Sigmoid colon (tissue), 4 donors: Measurements from ENCODE around the gene SPTBN4.

ENCODE experiments used
- CTCF ChIP-seq, 4 experiments: fragments of 450-650 bp in 3 of 4; fragments of 200-600 bp in 1 of 4; IDR thresholded peaks; one replicate each; pipeline ENCODE4 v1.5.1; 2016 to 2019; ENCODE audit warnings: antibody characterized with exemption in 4 of 4, mild to moderate bottlenecking in 3 of 4, moderate library complexity in 2 of 4
- POLR2AphosphoS5 ChIP-seq, 4 donors: sonication (generic); formaldehyde crosslinking; IDR thresholded peaks; one replicate each; pipeline ENCODE4 v1.6.1; 2017; ENCODE audit warnings: antibody characterized with exemption in 4 of 4

- TF ChIP-seq CTCF (IDR thresholded peaks at IDR 0.05), result no peak
- TF ChIP-seq POLR2AphosphoS5 (IDR thresholded peaks at IDR 0.05), result no peak
Observed at GRCh38 chr19:40586611-40587010, 119.8 kb downstream of the SPTBN4 start.
